ENCODE data around the gene GPR101.
"Not testable (repeated sequence)": the region's sequence is repeated elsewhere in the genome, so short reads cannot be mapped to it uniquely, and the experiment has no call there.

Gene GPR101

GRCh38 chrX:137028699-137029098 is 5.1 kb downstream of the GPR101 start:
- FAIRE-seq (no peak), DNase-seq (ENCODE audit: low spot score) (no peak)

DNA sequence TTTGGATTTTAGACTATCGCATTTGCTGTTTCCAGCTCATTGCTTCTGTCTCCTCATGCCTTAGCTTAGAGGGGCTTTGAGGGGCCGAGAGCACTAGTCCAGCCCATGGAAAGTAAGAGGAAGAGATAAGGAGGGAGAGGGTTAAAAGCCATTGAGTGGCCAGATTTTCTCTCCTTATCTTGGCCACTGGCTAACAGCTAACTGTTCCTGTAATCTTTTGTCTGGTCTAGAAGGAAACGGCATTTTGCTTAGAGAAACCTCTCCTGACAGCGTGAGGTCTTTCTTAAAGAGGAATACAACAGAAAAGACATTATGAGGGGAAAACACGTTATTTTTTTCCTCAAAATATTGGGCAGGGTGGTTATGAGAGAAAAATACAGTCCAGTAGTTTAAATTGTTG is 7.9 kb downstream of the GPR101 start:
- no peak for FAIRE-seq
- DNase-seq (ENCODE audit: low spot score), result no peak

GRCh38 chrX:137000236-137000635 is 33.6 kb downstream of the GPR101 start:
- not testable (repeated sequence) for DNase-seq (ENCODE audit: low spot score); FAIRE-seq

- DNase-seq (ENCODE audit: low spot score) (no peak), FAIRE-seq (no peak)
Measured at GRCh38 chrX:136999024-136999423, 34.8 kb downstream of the GPR101 start.
